SHP77 (cell line): ENCODE results near the gene CFAP206.

Experiments
- DNase-seq, 2 experiments: peaks; one replicate each; lab custom pipeline; 2025; lab: John Stamatoyannopoulos, UW

The CFAP206 gene, protein sequence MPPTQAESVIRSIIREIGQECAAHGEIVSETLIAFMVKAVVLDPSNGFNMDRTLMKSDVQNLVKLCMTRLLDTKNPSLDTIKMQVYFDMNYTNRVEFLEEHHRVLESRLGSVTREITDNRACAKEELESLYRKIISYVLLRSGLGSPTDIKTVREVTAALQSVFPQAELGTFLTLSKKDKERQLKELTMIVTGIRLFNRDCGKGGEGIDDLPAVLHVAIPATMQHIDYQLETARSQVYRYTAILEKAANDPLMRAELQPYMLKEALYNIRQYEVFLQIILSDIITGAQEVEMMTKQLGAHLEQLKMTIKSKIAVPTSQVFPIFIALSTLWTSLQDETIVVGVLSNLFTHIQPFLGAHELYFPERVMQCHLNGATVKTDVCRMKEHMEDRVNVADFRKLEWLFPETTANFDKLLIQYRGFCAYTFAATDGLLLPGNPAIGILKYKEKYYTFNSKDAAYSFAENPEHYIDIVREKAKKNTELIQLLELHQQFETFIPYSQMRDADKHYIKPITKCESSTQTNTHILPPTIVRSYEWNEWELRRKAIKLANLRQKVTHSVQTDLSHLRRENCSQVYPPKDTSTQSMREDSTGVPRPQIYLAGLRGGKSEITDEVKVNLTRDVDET

DNA sequence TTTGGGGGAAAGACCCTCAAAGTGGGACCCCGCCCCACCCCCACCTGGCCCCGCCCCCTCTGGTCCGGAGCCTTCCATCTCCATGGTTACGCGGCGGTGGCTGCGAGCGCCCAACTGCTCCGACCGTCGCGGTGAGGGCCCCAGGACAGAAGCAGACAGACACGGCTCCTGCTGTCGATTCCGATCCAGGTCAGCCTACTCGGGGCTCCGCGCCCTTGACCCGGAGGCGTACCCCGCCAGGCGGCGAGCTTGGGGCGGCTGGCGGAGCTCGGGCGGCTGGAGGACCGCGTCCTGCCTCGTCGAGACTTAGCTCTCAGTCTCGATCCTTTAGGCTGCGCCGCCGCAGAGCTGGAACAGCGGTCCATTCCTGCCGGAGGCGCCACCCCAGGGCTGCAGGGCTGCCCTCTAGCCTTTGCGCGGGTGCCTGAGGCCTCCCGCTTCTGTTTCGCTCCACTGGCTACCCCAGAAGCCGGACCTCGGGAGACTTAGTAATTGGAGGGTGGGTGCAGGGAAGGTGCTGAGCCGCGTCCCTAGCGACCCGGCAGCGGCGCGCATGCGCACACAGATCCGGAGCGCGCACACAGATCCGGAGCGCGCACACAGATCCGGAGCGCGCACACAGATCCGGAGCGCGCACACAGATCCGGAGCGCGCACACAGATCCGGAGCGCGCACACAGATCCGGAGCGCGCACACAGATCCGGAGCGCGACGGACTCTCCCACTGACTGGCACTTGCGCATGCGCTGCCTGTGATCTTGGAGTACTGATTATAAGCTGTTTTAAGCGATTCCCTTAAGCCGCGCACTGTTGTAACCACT is at the start of gene CFAP206:
CFAP206 (plus strand) TSS at position 72 of the 820 bp plus-strand sequence. CDS start 1,868 bp downstream, outside the sequence.
- peak; percentile 74 to 82 for DNase-seq

DNA sequence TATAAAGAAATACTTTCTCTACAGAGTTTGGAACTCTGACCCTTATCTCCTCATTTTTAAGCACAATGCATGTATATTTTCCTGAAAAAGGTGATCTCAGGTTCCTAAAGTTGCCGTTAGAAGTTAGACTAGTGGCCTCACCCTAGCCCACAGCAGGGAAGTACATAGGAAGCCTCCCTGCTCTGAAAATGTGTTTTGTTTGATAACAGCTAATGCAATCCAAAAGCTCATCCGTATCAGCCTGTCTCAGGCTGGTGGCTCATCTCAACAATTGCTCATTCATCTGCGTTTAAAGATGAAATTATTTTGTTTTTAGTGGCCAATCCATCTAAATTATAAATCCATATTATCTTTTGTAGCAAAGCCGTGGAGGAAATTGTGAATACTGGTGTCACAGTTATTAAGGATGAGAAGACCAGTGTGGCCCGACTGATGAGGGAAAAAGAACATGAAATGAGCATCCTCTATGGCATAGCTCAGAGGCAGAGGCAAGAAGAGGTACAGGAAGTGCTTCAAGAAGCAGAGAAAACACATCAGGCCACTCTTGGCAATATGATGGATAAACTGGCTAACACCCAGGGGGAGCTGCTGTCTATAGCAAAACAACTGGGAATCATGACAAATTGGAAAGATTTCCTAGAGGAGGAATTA is 43.0 kb upstream of the CFAP206 start:
- DNase-seq = no peak

DNA sequence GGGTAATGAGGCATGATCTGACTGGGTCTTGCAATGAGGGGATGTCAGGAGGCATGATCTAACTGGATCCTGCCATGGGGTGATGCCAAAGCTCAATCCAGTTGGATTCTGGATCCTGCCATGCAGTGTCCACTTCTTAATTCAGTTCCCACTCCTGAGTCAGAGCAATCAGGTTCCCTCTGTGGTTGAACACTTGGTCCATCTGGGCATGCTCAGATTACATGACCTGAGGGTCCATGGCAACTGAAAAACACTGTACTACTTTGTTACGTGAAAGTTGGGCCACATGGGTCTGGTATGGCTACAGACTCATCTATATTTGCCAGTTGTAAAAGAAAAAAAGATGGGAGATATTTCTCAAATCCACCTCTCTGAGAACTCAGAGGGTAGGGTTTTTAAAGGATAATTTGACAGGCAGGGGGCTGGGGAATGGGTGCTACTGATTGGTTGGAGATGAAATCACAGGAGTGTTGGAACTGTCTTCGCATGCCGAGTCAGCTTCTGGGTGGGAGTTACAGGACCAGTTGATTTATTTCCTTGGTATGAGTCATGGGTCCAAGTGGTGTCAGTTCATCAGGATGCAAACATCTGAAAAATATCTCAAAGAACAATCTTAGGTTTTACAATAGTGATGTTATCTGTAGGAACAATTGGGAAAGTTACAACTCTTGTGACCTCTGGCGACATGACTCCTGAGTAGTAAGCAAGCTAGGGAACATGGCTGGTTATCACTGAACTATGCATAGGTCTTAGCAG is 41.5 kb upstream of the CFAP206 start:
- no peak for DNase-seq

DNA sequence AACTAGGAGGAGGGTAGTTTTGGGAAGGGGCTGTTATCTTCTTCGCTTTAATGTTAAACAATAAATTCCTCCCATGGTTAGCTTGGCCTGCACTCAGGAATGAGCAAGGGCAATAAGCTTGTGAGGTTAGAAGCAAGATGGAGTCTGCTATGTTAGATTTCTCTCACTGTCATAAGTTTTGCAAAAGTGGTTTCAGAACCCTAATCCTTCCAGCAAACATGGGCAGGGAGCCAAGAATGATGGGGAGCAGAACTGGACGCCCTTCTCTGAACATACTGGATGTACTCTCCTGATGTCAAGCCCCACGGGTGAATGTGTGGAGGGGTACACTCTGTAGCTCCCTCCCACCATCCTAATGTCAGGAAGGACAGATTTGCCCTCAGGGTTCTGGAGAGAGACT is 40.9 kb upstream of the CFAP206 start:
- DNase-seq = no peak

DNA sequence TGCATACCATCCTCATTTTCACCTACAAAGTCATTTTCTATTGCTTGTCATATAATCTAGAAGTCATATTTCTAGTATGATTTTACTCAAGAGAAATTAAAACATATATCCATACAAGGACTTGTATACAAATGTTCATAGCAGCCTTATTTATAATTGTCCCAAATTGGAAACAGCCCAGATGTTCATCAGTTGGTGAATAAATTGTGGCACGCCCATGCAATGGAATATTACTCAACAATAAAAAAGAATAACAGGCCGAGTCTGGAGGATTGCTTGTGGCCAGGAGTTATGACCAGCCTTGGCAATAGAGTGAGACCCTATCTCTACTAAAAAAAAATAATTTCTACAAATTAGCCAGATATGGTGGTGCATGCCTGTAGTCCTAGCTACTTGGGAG is 34.4 kb upstream of the CFAP206 start:
- no peak for DNase-seq

DNA sequence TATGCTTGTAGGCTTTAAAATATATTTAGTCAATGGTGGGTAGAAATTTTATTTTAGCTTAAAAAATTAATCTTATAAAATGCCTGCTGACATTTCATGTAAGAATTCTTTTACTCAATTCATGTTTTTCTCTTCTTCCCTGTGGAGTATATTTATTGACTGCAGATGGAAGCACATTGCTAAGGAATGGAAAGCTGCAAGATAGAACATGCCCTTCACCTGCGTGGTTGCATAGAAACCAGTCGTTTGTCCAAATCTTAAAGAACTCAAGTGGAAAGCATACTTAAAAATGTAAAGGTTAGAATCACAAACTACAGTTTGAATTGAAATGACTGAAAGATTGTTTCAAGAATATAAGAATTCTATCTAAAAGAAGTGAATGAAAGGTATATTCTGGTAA is 32.5 kb upstream of the CFAP206 start:
- DNase-seq = no peak

DNA sequence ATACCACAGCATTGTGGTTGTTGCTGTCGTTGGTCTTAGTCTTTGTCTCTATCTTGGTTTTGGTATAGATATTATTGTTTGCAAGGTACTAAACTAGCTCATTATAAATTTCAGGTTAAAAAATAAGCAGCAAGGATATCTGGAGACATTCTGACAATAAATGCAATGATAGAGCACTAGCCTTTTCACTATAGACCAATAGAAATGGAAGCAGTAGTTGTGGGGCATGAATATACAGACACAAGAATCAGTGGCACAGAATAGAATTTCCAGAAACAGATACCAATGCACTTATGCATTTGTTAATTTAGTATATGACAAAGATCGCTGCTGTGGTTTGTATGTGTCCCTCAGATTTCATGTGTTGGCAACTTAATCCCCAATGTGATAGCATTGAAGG is 31.1 kb upstream of the CFAP206 start:
- no peak for DNase-seq

DNA sequence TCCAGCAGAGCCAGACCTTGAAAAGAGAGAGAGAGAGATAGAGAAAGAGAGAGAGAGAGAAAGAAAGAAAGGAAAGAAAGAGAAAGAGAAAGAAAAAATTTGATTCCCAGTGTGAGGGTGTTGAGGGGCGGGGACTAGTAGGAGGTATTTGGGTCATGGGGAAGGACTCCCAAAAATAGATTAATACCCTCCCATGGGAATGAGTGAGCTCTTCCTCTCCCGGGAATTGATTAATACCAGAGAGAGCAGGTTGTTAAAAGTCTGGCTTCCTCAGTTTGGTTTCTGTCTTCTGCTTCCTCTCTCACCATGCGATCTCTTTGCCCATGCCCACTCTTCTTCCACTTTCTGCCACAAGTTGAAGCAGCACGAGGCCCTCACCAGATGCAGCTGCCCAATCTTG is 28.8 kb upstream of the CFAP206 start:
- DNase-seq = no peak

DNA sequence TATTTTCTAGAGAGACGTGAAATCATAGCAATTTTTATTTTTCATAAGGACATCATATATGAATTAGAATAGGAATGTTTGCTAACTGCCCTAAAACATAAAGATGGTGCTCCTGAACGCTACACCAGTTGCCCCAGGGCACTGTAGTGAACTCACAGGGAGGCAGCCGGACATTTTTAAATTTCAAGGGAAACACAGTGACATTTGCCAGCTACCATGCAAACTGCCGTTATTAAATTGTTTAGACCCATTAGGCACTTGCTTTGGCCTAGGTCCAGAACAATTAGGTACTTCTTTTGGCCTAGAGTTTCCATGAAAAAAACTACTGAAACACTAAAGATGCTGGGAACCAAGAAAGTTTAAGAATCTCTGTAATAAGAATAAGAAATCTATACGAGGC is 24.9 kb upstream of the CFAP206 start:
- DNase-seq = no peak

DNA sequence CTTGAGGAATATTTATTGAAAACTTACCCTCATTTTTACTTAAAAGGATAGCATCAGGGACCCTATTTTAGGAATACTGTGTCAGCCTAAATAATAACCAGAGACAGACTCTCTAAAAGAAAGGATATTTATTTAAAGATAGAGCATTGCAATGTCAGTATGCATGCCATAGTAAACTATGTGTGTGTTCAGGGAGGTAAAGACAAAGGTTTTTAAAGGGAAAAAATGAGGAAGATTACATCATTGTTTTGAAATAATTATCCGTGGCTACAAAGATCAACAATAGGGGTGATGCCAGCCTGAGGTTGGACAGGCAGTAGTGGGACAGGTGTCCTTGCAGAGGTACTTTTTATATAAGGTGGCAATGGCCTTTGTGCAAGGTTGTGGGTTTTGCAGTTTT is 23.7 kb upstream of the CFAP206 start:
- DNase-seq = no peak

DNA sequence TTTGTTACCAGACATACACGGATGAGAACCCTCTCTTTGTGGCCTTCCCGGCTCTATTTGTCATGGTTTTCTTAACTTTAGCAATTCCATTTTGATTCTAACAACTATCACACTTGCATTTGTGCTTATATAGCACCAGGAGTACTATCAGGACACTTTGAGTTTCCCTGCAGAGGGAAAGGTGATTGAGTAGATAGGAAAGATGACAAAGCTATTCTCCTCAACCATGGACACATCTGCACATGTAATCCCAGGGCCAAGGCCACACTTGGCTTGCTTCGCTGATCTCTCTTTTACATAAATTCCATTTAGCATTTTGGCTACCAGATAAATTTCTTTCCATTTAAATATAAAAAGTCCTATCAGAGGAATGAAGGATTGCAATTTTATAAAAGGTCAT is 23.3 kb upstream of the CFAP206 start:
- no peak for DNase-seq

DNA sequence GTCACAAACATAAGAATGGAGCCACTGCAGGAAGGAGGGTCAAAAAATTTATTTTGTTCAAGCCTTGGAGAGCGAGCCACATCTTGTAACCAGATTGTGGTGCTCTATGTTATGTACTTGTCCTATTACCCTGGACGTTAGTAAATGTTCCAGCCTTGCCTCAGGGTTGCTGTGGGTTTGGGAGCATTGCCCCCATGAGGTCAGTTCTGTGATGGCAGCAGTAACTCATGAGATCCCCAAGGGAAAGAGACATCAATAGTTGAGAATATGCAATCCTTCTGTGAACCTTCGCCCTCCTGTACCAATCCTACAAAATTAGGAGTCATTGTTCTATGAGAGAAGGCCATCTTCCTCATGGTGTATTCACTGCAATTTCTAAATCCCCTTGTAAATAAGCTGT is 16.4 kb upstream of the CFAP206 start:
- peak; percentile 19 to 61 for DNase-seq

DNA sequence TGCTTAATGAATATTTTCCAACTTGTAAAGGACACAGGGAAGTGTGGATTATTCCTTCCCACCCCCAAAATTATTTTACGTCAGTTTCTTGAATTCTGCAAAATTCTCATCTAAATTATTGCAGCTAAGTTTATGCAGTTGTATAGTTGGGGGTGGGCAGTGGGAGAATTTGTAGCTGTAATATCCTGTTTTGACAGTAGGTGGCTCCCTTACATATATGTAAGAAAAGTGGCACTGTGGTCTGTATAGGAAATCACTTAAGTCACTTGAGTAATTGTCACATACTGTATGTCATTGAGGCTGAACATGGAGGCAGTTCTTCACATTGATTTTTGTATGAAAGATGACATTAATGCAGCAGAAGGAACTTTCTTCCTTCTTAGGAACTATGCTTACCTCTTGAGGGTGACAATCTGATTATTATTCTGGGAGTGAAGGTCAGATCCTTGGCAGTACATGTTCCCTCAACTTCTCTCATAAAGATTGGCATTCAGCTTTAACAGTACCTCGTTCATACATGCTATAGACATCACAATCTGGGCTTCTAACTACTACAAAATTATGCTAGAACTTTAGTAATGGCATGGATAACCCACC is 14.6 kb upstream of the CFAP206 start:
- peak; percentile 62 for DNase-seq

DNA sequence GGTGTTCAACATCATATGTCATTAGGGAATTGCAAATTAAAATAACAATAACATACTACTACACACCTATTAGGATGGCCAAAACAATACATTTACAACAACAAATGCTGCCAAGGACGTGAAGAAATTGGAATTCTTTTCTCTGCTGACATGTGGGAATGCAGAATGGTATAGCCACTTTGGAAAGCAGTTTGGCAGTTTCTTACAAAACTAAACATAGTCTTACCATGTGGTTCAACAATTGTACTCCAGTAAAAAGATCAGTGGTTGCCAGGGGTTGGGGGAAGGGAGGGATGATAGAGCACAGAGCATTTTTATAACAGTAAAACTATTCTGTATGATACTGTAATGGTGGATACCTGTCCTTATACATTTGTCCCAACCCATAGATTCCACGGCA is 12.3 kb upstream of the CFAP206 start:
- DNase-seq = no peak

DNA sequence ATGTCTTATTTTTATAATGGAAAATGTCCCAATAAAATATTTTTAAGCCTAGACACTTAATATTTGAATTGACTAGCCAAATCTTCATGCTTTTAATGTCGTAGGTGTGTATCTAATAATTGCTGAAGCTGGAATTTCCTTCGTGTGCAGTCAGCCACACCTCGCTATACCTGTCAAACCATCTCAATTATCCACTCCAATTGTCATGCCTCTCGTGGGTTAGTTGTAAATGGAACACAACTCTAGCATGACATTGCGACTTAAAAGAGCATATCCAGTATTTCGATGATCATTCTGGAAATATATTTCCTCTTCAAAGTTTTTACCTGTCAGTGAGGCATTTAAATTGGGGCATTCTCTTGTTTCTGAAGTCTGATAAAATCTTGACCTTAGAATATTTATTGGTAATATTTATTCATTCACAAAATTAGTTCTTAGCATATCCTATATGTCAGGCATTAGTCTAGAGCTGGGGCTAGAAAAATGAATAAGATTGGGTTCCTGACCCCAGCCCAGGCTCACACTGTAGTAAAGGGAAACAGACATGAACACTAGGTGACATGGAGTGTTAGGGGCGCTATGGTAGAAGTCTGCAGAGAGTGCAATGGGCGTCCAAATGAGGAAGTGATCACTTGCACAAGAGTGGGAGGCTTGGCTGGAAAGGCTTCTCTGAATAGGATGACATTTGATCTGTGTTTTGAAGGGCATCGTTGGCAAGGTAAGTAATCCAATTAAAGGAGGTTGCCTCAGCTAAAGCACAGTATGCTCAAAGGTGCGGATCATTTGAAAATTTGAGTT is 11.0 kb upstream of the CFAP206 start:
- DNase-seq = no peak

DNA sequence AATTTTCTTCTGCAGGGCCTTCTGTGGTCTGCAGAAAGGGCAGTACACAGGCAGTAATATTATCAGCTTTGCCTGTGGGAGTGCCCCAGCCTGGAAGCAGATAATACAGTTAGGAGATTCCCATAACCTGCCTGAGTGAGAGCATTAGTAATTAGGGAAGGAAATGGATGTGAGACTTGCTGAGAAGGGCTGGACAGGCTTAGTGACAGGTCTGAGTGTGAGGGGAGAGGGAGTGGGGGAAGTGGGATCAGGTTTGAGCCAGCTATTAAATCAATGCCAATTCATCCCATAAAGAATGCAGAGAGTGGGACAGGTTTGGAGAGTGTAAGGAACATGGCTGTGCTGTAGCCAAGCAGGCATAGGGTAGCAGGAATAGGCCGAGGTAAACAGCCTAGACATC is 10.1 kb upstream of the CFAP206 start:
- no peak for DNase-seq

DNA sequence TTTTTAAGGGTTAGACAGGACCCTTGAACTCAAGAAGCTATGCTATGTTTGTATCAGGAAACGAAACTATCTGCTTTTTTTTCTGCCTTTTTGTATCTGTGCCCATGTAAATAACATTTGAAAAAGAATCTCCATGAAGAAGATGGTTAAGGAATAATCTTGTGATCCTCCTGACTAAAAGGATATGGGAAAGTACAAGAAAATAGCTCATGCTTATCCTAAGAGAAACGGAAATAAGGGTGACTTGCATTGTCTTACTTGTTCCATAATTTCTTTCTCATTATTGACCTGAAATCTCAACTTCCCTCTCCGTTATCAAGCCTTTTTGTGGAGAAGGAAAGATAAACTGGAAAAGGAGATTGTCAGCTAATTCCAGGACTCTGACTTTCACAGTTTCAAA is 5.9 kb upstream of the CFAP206 start:
- no peak for DNase-seq

DNA sequence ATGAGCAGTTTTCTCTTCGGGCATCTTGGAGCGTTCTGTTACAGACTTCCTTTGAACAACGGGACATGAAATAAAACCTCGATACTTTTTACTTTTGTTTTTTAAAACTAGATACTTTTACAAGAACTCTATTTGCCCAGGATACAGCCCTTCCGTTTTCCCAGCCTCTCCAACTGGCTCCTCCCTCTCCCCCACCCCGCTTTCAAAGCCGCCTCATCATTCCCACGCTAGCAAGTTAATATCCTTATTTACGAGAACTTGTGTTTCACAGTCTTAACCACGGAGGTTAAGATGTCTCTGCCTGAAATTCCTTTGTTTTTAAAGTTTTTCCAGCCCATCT is 241 bp upstream of the CFAP206 start:
- DNase-seq = peak in 1 of 2 experiments; percentile 42

DNA sequence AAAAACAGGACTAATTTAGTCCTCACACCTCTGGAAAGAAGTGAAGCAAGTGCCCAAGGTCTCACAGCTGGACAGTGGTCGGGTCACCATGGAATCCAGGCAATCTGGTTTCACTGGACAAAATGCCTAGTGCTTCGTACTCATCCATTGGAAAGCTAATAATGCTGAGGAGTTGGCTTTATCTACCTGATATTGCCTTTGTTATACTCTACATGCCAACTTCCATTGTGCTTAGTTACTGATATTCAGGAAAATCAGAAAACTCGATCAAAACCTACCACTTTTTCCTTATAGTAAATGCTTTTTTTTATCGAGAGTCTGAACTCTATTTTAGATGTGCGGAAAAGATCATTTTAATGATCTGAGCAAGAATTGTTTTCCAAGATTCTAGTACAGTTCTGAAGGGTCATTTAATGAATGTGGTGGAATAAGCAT is 966 bp downstream of the CFAP206 start:
- DNase-seq = peak in 1 of 2 experiments; percentile 44

DNA sequence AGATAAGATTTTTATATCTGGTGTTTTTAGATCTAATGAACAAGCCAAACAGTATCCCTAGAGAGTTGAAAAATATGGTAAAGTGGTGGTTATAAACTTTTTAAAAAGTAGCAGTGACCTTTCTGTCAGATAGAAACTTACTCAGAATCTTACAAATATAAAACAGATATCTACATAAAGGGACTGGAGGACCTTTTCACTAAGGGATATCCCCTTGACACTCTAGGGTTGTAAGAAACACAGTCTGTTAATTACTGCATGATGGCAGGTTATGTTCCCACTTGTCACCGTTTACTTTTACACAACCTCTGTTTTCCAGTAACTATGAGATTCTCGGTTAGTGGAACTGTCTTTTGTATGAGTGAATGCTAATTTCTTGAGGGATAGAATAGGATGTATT is 11.5 kb downstream of the CFAP206 start:
- DNase-seq = no peak
